ENCODE data around the gene CSRNP3.
"Not testable (repeated sequence)": the region's sequence is repeated elsewhere in the genome, so short reads cannot be mapped to it uniquely, and the experiment has no call there.

The CSRNP3 gene

GRCh38 chr2:165547900-165548299 is 78.4 kb downstream of the CSRNP3 start:
- no peak for DNase-seq

- no peak for DNase-seq
Measured at GRCh38 chr2:165549619-165550018, 80.1 kb downstream of the CSRNP3 start.

GRCh38 chr2:165558832-165559231 is 89.3 kb downstream of the CSRNP3 start:
- DNase-seq = no peak

- DNase-seq = no peak
Measured at GRCh38 chr2:165560377-165560988, 91.0 kb downstream of the CSRNP3 start.

- DNase-seq = no peak
Measured at GRCh38 chr2:165561516-165561915, 92.0 kb downstream of the CSRNP3 start.

- no peak for DNase-seq
Measured at GRCh38 chr2:165562233-165562632, 92.7 kb downstream of the CSRNP3 start.

GRCh38 chr2:165563468-165564225 is 94.1 kb downstream of the CSRNP3 start:
- no peak for DNase-seq

- DNase-seq = no peak
Measured at GRCh38 chr2:165566008-165566407, 96.5 kb downstream of the CSRNP3 start.

GRCh38 chr2:165567273-165567672 is 97.8 kb downstream of the CSRNP3 start:
- no peak for DNase-seq

GRCh38 chr2:165568361-165568760 is 98.9 kb downstream of the CSRNP3 start:
- no peak for DNase-seq

GRCh38 chr2:165571477-165571876 is 102.0 kb downstream of the CSRNP3 start:
- no peak for DNase-seq

GRCh38 chr2:165572151-165572550 is 102.7 kb downstream of the CSRNP3 start:
- no peak for DNase-seq

GRCh38 chr2:165573534-165574461 is 104.3 kb downstream of the CSRNP3 start:
- DNase-seq = no peak

- DNase-seq = no peak
Measured at GRCh38 chr2:165575044-165575615, 105.6 kb downstream of the CSRNP3 start.

- DNase-seq = no peak
Measured at GRCh38 chr2:165576409-165577154, 107.1 kb downstream of the CSRNP3 start.

- DNase-seq = no peak
Measured at GRCh38 chr2:165582409-165582808, 112.9 kb downstream of the CSRNP3 start.

- no peak for DNase-seq
Measured at GRCh38 chr2:165582863-165583506, 113.5 kb downstream of the CSRNP3 start.

GRCh38 chr2:165584126-165584654 is 114.7 kb downstream of the CSRNP3 start:
- DNase-seq = no peak

- no peak for DNase-seq
Measured at GRCh38 chr2:165586019-165586418, 116.5 kb downstream of the CSRNP3 start.

GRCh38 chr2:165587335-165587938 is 117.9 kb downstream of the CSRNP3 start:
- no peak for DNase-seq

- not testable (repeated sequence) for DNase-seq
Measured at GRCh38 chr2:165590999-165591398, 121.5 kb downstream of the CSRNP3 start.

Measured in CD4-positive, alpha-beta T cell treated with Interleukin-4 for 1 hour (primary cell).